ENCODE data around the gene PCDHGB3.

DNA sequence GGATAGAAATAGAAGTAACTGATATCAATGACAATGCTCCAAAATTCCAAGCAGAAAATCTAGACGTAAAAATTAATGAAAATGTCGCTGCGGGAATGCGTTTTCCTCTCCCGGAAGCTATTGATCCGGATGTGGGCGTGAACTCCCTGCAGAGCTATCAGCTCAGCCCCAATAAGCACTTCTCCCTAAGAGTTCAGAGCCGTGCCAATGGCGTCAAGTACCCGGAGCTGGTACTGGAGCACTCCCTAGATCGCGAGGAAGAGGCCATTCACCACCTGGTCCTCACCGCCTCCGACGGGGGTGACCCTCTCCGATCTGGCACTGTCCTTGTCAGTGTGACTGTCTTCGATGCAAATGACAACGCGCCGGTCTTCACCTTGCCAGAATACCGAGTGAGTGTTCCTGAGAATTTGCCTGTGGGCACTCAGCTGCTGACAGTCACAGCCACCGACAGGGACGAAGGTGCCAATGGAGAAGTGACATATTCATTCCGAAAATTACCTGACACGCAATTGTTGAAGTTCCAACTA lies 43.6 kb downstream of the PCDHGB3 start:
- TF ChIP-seq, protein P1, sequence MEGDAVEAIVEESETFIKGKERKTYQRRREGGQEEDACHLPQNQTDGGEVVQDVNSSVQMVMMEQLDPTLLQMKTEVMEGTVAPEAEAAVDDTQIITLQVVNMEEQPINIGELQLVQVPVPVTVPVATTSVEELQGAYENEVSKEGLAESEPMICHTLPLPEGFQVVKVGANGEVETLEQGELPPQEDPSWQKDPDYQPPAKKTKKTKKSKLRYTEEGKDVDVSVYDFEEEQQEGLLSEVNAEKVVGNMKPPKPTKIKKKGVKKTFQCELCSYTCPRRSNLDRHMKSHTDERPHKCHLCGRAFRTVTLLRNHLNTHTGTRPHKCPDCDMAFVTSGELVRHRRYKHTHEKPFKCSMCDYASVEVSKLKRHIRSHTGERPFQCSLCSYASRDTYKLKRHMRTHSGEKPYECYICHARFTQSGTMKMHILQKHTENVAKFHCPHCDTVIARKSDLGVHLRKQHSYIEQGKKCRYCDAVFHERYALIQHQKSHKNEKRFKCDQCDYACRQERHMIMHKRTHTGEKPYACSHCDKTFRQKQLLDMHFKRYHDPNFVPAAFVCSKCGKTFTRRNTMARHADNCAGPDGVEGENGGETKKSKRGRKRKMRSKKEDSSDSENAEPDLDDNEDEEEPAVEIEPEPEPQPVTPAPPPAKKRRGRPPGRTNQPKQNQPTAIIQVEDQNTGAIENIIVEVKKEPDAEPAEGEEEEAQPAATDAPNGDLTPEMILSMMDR (conservative IDR thresholded peaks at IDR 0.05; ENCODE audit: low read depth, low read length): no peak
- no peak for TF ChIP-seq EZH2 (IDR thresholded peaks at IDR 0.05; ENCODE audit: borderline replicate concordance, low read depth, low read length, poor library complexity, severe bottlenecking)
